GM18505 (cell line): ENCODE measurements around the gene RUNX3.

ENCODE experiments used
- ATAC-seq: cut with Tn5 transposase; IDR thresholded peaks from one replicate; pipeline ENCODE4 v1.9.1; 2021; ENCODE audit not compliant: unreplicated experiment
- POLR2A ChIP-seq: IDR thresholded peaks from 4 replicates; pipeline ENCODE4 v1.6.1; 2011; ENCODE audit warnings: borderline replicate concordance; ENCODE audit not compliant: insufficient read depth, insufficient read length; ENCODE audit errors: extremely low read depth

Gene RUNX3

DNA sequence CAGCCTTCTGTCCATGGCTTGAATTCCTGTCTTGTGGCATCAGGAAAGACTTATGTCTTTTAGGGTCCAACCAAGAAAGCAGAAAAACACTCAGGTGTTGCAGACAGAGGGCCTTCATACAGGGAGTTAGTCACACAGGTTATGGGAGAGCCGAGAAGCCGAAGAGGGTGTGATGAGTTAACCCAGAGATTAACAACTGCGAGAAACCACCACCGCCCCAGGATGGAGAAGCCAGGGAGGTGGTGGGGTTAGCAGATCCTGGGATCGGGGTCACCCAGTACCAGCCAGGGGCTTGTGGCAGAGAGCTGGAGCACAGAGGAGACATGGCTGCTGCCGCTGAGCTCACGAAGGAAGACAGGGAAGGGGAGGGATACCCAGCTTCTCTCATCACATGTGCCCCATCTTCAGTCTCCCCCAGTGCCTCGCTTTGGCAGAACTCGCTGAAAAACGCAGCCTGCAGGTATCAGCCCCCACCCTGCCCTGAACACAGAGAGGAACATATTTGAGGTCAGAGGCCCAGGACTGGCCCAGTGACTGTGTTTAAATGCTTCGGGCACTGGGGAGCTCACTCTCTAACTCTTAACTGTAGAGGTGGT, 58.7 kb downstream of the RUNX3 start:
- ATAC-seq = no peak
- TF ChIP-seq POLR2A = no peak

- ATAC-seq = no peak
- no peak for TF ChIP-seq POLR2A
Measured at GRCh38 chr1:24870551-24871195, 59.4 kb downstream of the RUNX3 start.

DNA sequence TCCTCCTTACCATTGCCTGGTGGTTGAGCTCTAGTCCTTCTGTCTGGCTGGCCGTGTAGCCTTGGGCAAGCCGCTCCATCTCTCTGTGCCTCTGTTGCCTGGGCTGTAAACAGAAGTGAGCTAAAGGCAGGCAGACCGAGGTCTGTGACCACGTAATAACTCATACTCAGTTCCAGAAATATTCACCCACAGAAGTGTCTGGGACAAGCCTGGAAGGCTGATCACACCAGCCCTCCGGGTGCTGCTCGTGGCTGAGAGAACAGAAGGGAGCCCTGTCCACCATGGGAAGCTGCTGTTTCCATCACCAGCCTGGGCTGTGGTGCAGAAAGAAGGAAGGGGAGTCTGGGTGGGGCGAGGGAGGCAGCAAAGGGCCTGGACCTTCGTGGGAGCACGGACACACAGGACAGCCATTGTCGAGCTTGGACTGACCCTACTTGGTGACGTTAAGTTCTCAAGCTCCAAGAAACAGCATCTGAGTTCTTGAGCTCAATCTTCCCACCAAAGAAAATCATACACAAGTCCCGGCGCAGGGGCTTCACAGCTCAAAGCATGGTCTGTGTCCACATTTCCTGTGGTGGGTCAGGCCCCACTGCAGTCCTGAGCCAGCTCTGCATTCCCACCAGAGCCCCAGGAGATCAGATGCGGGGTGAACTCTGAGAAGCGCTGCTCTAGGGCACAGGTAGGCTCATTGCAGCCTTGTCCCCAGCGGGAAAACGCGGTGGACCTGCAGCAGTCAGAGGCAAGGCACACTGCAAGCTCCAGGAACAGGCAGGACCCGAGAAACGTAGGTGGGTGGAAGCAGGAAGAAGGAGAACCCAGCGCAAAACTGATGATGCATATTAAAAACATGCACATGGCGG, 61.8 kb downstream of the RUNX3 start:
- no peak for TF ChIP-seq POLR2A
- ATAC-seq = no peak

DNA sequence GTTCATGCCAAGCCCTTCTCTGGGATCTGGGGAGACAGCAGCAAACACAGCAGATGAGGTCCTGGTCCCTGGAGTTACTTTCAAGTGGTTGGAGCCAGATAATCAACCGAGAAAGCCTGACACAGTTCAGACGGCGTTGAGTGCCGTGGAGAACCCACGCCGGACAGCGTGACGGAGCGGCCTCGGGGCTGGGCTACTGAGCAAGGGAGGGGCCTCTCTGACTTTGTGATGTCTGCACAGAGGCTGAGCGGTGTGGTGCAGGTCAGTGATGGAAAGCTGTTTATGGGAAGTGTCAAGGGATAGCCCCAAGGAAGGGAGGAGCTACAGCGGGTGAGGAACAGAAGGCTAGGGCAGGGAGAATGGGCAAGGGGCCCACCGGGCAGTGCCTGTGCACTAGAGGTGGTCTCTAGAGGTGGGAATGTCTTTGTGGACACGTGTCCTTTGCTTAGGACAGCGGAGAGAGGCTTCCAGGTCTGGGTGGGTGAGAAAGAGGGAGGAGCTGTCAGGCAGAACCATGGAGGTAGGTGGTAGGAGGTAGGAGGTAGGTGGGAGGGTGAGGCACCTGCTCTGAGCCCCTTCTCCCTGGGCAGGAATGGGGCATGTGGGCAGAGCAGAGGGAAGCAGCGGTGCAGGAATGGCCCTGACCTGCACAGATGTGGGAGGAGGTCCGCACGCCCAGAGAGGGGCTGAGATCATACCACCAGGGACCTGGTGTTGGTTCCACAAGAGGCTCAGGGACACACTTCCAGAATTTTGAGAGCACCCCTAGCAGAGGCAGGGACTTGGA, 62.8 kb downstream of the RUNX3 start:
- TF ChIP-seq POLR2A = no peak
- ATAC-seq = no peak

DNA sequence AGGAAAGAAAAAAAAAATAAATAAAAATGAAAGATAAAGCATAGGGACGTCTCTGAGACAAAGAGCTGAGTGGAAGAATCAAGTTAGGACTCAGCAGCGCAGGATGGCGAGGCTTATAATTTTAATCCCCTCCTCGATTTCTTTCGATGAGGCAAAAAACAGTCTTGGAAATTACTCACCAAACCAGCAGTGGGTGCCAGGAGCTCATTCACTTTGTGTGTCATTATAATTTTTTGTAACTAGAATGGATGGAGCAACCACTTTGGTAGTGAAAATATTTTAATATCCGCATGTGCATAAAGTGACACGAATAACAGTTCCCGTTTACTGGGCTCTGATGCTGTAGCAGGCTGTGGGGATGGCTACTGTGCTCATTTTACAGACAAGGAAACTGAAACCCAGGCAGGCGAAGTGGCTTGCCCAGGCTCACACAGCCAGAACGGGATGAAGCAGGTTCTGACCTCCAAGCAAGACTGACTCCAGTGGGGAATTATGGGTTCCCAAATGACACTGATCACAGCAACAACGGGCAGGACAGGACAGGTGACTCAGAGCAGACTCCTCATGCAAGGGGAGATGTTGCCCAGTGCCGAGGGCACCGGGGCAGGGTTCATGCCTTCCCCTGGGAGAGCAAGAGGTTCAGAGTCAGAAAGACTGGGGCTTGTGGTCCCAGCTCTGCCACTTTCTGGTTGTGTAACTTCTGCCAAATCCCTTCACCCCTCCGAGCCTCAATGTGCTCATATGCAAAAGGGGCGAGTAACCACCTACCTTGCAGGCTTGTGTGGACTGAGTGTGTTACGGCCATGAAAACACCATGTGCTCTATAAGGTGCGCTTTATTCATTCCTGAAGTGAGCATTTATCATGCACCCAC, 63.6 kb downstream of the RUNX3 start:
- TF ChIP-seq POLR2A = no peak
- ATAC-seq = no peak

DNA sequence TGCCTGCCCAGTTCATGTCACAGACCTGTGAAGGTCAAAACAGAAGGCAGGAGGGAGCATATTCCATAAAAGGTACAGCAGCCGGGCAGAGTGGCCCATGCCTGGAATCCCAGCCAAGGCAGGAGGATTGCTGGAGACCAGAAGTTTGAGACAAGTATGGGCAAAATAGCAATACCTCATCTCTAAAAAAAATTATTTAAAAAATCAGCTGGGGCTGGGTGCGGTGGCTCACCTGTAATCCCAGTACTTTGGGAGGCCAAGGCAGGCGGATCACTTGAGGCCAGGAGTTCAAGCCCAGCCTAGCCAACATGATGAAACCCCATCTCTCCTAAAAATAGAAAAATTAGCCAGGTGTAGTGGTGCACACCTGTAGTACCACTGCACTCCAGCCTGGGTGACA, 64.5 kb downstream of the RUNX3 start:
- no peak for ATAC-seq

GRCh38 chr1:24865168-24865567, 64.9 kb downstream of the RUNX3 start:
- ATAC-seq = no peak

More for the DNA sequence above, 64.5 kb downstream of the RUNX3 start:
- TF ChIP-seq POLR2A = no peak

DNA sequence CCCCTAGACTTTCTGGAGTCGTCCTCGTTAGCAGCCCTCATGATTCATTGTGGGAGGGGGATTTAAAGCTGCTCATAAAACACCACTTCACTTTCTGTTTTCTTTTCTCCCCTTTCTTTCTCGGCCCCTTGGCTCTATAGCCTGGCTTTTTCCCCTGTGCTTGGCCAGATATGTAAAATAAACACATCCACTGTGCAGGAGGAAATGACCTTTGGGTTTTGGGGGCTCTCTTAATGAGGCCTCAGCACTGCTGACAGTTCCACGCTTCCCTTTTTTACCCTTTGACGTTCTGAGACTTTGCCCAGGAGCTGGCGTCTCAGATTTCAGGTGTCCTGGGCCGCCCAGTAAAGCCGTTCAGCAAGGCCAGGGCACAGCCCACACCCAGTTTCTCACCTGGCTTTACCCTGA, 65.7 kb downstream of the RUNX3 start:
- no peak for ATAC-seq
- TF ChIP-seq POLR2A = no peak

More at GRCh38 chr1:24865168-24865567, 64.9 kb downstream of the RUNX3 start:
- TF ChIP-seq POLR2A = no peak

DNA sequence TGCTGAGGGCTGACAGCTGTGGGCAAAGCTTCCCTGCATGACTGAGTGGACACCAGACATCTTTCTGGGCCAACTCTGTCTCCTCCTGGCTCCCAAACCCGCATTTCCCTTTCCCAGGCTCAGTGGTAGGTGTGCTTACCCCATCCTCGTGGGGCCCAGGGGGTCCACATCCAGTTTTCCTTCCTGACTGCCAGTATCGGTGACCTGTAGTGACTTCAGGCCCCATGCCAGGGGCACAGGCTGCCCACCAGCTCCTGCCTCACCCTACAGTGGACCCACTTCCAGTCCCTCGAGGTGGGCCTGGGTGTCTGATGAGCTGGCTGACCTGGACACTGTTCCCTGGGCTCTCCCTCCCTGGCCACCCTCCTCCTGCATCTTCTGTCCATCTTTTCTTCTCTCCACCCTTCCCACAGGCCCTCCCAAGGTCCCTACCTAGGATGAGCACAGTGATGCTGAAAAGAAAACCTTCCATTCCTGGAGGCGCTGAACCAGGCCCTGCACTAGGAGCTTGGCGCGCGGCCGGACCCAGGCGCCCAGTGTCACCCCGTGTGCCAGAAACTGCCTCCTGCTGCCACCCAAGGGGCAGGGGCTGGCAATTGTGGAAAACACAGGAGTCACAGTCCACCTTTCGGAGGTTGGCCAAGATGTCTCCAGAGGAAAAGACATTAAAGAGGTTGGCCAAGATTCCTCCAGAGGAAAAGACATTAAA, 67.1 kb downstream of the RUNX3 start:
- TF ChIP-seq POLR2A = no peak
- ATAC-seq = no peak

GRCh38 chr1:24861821-24862727, 68.0 kb downstream of the RUNX3 start:
- no peak for ATAC-seq
- TF ChIP-seq POLR2A = no peak

DNA sequence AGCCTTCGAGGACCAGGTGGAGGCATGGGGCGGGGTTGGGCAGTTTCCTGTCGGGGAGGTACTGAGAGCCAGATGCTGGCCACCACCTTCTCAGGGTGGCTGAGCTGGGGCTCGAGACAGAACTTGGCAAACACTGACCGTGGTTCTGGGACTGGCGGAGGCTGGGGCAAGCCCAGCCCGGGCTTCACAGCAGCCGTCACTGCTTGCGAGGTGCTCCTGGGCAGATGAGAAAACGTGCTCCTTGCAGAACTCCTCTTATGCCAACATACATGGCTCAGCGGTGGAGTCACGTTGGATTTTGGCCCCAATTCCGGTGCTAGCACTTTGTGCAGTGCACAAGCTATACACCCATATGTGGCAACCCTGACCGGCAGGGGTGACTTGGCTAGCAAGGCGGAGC, 69.2 kb downstream of the RUNX3 start:
- no peak for ATAC-seq
- no peak for TF ChIP-seq POLR2A
